Liver (tissue), 3 donors: ENCODE data around the gene CARS1.

Experiments used
- RAD21 ChIP-seq, 2 donors: IDR thresholded peaks; 2 replicates each; pipeline ENCODE4 v1.6.1; 2016; ENCODE audit warnings: antibody characterized with exemption in 2 of 2, mild to moderate bottlenecking in 2 of 2
- TF ChIP-seq, protein P1 (sequence below): fragments of 150-350 bp; IDR thresholded peaks from 2 replicates; pipeline ENCODE4 v1.5.1; 2017; ENCODE audit warnings: improper control_type of control experiment, low read depth, low read length; ENCODE audit not compliant: missing input control
- donor health status: healthy.
- donor health status: healthy.

DNA sequence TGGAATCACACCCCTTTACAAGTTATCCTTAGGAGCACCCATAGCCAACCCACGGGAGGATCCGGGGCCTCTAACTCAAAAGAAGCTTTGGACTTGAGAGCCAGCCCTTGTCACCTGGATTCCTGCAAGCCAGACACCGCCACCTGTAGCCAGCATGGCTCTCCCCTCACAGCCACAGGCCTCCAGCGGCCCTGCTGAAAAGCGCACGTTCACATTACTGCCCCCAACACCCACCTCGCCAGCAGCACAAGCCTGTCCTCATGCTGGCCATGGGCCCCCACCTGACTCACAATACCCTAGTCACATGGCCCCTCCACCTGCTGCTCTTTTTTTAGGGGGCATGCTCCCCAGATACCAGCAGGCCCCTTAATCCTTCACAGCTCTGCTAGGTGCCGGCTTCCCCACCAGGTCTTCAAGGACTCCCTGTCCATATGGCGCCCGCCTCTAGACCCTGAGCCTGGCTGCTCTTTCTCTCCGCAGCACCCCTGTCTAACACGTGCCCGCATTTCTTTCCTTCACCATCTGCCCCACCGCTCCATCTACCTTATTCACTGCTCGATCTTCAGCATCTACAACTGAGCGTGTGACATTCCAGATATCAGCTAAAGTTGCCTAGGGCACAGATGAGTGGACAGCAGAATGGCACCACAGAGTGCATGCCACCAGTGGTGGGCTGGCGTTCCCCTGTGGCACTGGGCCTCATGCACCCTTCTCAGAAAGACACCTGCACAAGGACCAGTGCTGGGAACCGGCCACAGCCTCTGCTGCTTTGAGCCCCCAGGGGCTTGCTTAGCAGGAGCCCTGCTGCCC lies 6.6 kb downstream of the CARS1 start:
- no peak for TF ChIP-seq RAD21 (IDR thresholded peaks at IDR 0.05)
- TF ChIP-seq, protein P1, sequence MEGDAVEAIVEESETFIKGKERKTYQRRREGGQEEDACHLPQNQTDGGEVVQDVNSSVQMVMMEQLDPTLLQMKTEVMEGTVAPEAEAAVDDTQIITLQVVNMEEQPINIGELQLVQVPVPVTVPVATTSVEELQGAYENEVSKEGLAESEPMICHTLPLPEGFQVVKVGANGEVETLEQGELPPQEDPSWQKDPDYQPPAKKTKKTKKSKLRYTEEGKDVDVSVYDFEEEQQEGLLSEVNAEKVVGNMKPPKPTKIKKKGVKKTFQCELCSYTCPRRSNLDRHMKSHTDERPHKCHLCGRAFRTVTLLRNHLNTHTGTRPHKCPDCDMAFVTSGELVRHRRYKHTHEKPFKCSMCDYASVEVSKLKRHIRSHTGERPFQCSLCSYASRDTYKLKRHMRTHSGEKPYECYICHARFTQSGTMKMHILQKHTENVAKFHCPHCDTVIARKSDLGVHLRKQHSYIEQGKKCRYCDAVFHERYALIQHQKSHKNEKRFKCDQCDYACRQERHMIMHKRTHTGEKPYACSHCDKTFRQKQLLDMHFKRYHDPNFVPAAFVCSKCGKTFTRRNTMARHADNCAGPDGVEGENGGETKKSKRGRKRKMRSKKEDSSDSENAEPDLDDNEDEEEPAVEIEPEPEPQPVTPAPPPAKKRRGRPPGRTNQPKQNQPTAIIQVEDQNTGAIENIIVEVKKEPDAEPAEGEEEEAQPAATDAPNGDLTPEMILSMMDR: no peak
